ENCODE data around the gene KCNK7.

KCNK7 gene

DNA sequence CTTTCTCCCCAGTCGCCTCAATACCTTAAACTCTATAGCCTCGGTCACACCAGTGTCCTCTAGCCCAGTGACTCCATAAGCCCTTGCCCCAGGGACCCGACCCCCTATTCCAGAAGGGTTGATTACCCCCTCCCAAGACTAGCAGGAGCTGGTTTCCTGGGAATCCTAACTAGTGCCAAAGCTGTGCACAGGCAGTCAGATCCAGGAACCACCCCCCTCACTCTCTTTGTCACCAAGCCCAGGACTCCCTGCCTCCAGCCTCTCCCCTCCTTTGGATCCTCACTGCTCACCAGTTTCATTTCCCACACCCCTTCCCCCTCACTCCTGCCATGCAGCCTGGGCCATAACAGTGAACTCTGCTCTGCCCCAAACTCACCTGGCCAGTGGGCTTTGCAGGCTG is 47.2 kb downstream of the KCNK7 start:
- no peak for TF ChIP-seq CTCF (IDR thresholded peaks at IDR 0.05; ENCODE audit: borderline replicate concordance, insufficient read depth, low read depth, low read length)
- H3K4me3 ChIP-seq (ENCODE audit: low read depth, low read length): no peak overlapping the region

GRCh38 chr11:65547446-65548125 is 48.0 kb downstream of the KCNK7 start:
- no peak for TF ChIP-seq CTCF (IDR thresholded peaks at IDR 0.05; ENCODE audit: borderline replicate concordance, insufficient read depth, low read depth, low read length)
- no peak overlapping the region for H3K4me3 ChIP-seq (ENCODE audit: low read depth, low read length)

DNA sequence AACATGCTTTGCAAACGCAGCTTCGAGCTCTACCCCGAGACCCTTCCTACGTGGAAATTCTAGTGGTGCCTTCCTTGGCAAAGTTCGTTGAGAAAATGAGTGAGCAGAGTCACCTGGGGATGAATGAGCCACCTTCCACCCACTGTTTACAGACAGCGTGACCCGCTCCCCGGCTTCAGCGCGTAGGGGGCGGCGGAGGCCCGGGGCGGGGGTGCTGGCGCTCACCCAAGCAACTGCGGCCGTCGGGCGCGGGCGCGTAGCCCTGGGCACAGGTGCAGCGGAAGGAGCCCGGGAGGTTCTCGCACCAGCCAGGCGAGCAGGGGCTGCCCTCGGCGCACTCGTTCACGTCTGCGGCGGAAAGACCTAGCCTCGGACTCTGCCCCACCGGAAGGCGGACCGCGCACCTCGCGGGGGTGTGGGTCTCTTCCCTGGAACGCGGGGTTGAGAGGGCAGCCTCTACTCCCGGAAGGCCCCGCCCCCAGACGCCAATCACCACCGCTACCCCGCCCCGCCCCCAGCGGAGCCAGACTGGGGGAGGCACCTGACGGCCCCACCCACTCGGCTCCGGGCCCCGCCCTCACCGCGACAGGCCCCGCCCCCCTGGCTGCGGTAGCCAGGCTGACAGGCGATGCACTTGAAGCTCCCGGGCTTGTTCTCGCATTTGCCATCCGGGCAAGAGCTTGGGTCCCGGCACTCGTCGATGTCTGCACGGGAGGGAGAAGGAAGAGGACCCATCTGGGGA is 49.2 kb downstream of the KCNK7 start:
- TF ChIP-seq CTCF (IDR thresholded peaks at IDR 0.05; ENCODE audit: borderline replicate concordance, insufficient read depth, low read depth, low read length): no peak
- H3K4me3 ChIP-seq (ENCODE audit: low read depth, low read length): peak overlapping the region; percentile 57

DNA sequence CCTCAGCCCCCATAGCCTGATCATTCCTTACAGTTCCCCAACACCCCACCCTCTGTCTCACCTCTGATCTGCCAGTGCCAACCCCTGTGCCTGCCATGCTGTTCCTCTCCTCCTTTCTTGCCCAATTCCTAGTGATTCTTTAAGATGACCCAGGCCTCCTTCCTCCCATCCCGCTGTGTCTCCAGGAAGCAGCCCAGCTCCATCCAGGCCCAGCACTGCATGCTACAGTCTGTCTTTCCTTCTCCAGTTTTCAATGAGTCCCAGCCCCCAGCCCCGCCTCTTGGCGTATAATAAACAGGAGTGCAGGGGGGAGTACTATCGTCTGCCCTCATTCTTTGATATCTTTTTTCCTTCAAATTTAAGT is 49.8 kb downstream of the KCNK7 start:
- H3K4me3 ChIP-seq (ENCODE audit: low read depth, low read length): no peak overlapping the region

More for the DNA sequence above, 49.8 kb downstream of the KCNK7 start:
- no peak for TF ChIP-seq CTCF (IDR thresholded peaks at IDR 0.05; ENCODE audit: borderline replicate concordance, insufficient read depth, low read depth, low read length)

Measured in GM12875 (cell line).